PC-9 (cell line): ENCODE data around the gene NMD3. TPM values are rescaled to one million over a fixed set of nuclear protein-coding genes. Genes with fewer than 3 reads are reported as not detected.

Experiments used
- BruUV-seq: library from RNA; stranded (reverse); fragments of 400-500 nt; replicated peaks from 2 replicates; lab custom pipeline; 2021; lab: Mats Ljungman, UMichigan
- CTCF ChIA-PET: fragments of 300-600 bp; sonication (Branson Sonifier 250); formaldehyde crosslinking; loops from one replicate; lab custom pipeline; 2022; ENCODE audit warnings: antibody characterized with exemption; lab: Charles Lee
- POLR2A ChIA-PET: fragments of 300-600 bp; sonication (Branson Sonifier 250); formaldehyde crosslinking; loops from one replicate; lab custom pipeline; 2022; ENCODE audit warnings: antibody characterized with exemption; ENCODE audit not compliant: unreplicated experiment; lab: Charles Lee
- DNase-seq, 2 experiments: peaks; one replicate each; pipeline versions ENCODE4 v3.0.0 to v3.0.0-alpha.2; 2015 to 2022; ENCODE audit warnings: mixed read lengths in 1 of 2
- H2AFZ ChIP-seq: fragments of 200-600 bp; sonication (generic); 2 replicates; pipeline ENCODE4 v1.8.1; 2017; ENCODE audit warnings: antibody characterized with exemption
- H3F3A ChIP-seq: fragments of 200-600 bp; sonication (generic); 2 replicates; pipeline ENCODE4 v1.8.1; 2017; ENCODE audit warnings: antibody characterized with exemption, mild to moderate bottlenecking, low read depth; ENCODE audit not compliant: insufficient read depth
- H3K27ac ChIP-seq: fragments of 200-600 bp; sonication (generic); 2 replicates; pipeline ENCODE4 v1.6.1; 2016; ENCODE audit warnings: mixed run types
- H3K27me3 ChIP-seq: fragments of 200-600 bp; sonication (generic); 2 replicates; pipeline ENCODE4 v1.6.1; 2016; ENCODE audit warnings: low read depth, mixed run types; ENCODE audit not compliant: insufficient read depth
- H3K36me3 ChIP-seq: fragments of 200-600 bp; sonication (generic); 2 replicates; pipeline ENCODE4 v1.6.1; 2016; ENCODE audit warnings: low read depth, mixed run types
- H3K4me1 ChIP-seq: fragments of 200-600 bp; sonication (generic); replicated peaks from 2 replicates; pipeline ENCODE4 v1.6.1; 2016; ENCODE audit warnings: mixed run types; ENCODE audit not compliant: insufficient read depth
- H3K4me2 ChIP-seq: fragments of 200-600 bp; sonication (generic); 2 replicates; pipeline ENCODE4 v1.6.1; 2017; ENCODE audit warnings: mixed run types
- H3K4me3 ChIP-seq: fragments of 200-600 bp; sonication (generic); 2 replicates; pipeline ENCODE4 v1.6.1; 2016; ENCODE audit warnings: mixed run types
- H3K79me2 ChIP-seq: fragments of 200-600 bp; sonication (generic); 2 replicates; pipeline ENCODE4 v1.6.1; 2017; ENCODE audit warnings: low read depth, mixed run types
- H3K9me2 ChIP-seq: fragments of 200-600 bp; sonication (generic); 2 replicates; pipeline ENCODE4 v1.8.1; 2017; ENCODE audit warnings: mild to moderate bottlenecking; ENCODE audit not compliant: insufficient read depth
- H3K9me3 ChIP-seq: fragments of 200-600 bp; sonication (generic); 2 replicates; pipeline ENCODE4 v1.8.1; 2016; ENCODE audit warnings: low read depth; ENCODE audit not compliant: insufficient read depth
- H4K20me1 ChIP-seq: fragments of 200-600 bp; sonication (generic); 2 replicates; pipeline ENCODE4 v1.8.1; 2017; ENCODE audit not compliant: insufficient read depth
- EZH2 ChIP-seq: fragments of 200-600 bp; sonication (generic); IDR thresholded peaks from 2 replicates; pipeline ENCODE4 v1.8.0; 2017; ENCODE audit warnings: antibody characterized with exemption, low read depth
- intact Hi-C: fragments of 100-400 bp; cut with micrococcal nuclease; formaldehyde crosslinking; loops from one replicate; pipeline ENCODE4 v1.10.0; 2022; ENCODE audit not compliant: unreplicated experiment
- total RNA-seq: library from RNA; stranded (reverse); gene quantifications from 2 replicates; pipeline ENCODE4 v1.2.3, GENCODE V29; 2021
- TF ChIP-seq, protein P1 (sequence below): fragments of 200-600 bp; sonication (generic); conservative IDR thresholded peaks from 2 replicates; pipeline ENCODE4 v1.6.1; 2017; ENCODE audit warnings: mixed run types, antibody characterized with exemption, mild to moderate bottlenecking, moderate library complexity

The NMD3 gene
- total RNA-seq, 1 experiment from 2014 or later = 56.5 TPM

DNA sequence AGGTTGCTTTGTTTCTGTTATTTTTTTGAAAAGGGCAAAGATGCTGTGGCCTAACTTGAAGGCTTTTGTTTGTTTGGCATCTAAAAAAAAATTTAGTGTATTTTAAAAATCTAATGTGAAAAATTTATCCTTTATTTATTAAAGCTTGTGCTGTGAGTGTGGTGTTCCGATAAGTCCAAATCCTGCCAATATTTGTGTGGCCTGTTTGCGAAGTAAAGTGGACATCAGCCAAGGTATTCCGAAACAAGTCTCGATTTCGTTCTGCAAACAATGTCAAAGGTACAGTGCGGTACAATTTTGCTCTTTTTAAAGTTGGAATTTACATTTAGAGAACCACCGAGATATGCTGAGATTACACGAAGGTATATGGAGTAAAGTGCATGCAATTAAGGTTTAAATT lies 3.7 kb downstream of the NMD3 start:
- Histone ChIP-seq H3K9me2 (no peaks in the 10 kb centered on the region), H3F3A (no peaks in the 10 kb centered on the region), H3K27ac (no peak overlapping the region), H3K9me3 (no peaks in the 10 kb centered on the region), H3K27me3 (no peaks in the 10 kb centered on the region), H3K4me1 (peaks cover 27% of the 10 kb centered on the region), H3K79me2 (peaks cover 65% of the 10 kb centered on the region), H2AFZ (no peak overlapping the region), H3K4me2 (peak overlapping the region; percentile 86; the same call in 1 of the 2 replicates), H4K20me1 (peaks cover 14% of the 10 kb centered on the region; the same call in 1 of the 2 replicates), H3K4me3 (no peak overlapping the region), H3K36me3 (peaks cover 42% of the 10 kb centered on the region)
- CTCF ChIA-PET = no interaction called here
- POLR2A ChIA-PET = interaction anchor here (0.7 kb wide), 1 partner anchor 15 kb away, joined by 5 read pairs; no protein-coding TSS in a partner anchor
- no peak for TF ChIP-seq EZH2
- TF ChIP-seq, protein P1, sequence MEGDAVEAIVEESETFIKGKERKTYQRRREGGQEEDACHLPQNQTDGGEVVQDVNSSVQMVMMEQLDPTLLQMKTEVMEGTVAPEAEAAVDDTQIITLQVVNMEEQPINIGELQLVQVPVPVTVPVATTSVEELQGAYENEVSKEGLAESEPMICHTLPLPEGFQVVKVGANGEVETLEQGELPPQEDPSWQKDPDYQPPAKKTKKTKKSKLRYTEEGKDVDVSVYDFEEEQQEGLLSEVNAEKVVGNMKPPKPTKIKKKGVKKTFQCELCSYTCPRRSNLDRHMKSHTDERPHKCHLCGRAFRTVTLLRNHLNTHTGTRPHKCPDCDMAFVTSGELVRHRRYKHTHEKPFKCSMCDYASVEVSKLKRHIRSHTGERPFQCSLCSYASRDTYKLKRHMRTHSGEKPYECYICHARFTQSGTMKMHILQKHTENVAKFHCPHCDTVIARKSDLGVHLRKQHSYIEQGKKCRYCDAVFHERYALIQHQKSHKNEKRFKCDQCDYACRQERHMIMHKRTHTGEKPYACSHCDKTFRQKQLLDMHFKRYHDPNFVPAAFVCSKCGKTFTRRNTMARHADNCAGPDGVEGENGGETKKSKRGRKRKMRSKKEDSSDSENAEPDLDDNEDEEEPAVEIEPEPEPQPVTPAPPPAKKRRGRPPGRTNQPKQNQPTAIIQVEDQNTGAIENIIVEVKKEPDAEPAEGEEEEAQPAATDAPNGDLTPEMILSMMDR = no peak
- DNase-seq = no peak
- BruUV-seq = no TSS peak
- intact Hi-C loops = loop anchor here (5.0 to 10.0 kb wide), 3 partner anchors 270 to 660 kb away; partner anchors contain the start of genes ARL14 and KPNA4

DNA sequence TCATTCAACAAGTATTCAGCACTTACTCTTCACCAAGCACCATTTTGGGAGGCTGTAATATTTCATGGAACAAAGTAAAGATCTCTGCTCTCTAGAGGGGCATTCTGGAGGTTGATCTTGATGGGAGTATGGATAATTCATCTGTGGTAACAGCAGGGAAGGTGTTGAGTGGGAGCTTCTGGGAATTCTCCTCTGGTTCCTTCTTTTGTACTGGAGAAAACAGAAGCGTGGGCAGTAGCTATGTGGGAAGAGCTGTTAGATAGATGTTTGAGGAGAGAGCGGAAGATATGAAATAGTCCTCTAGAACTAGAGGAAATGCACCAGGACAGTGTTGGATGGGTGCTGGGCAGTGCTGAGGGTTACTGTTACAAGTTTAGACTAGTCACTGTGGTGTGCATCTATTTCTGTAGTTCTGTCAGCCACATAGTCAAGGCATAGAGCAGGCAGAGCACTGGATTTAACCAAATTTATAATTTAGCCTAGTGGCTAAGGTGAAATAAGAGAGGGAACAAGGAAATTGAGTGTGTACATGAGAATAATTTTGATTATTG lies 9.6 kb downstream of the NMD3 start:
- no peak overlapping the region for H3K4me2 ChIP-seq
- no peaks in the 10 kb centered on the region for H3K4me1 ChIP-seq
- ChIA-PET POLR2A (no interaction called here), CTCF (no interaction called here)
- no peaks in the 10 kb centered on the region for H3K27me3 ChIP-seq
- H3K9me3 ChIP-seq = no peaks in the 10 kb centered on the region
- peaks cover 21% of the 10 kb centered on the region for H3K79me2 ChIP-seq
- BruUV-seq = no TSS peak
- no peak overlapping the region for H3K4me3 ChIP-seq
- DNase-seq = no peak
- H3F3A ChIP-seq = no peaks in the 10 kb centered on the region
- H2AFZ ChIP-seq = no peak overlapping the region
- TF ChIP-seq, protein P1 = no peak
- no peak for TF ChIP-seq EZH2
- no peaks in the 10 kb centered on the region for H3K9me2 ChIP-seq
- peaks cover 9% of the 10 kb centered on the region for H4K20me1 ChIP-seq
- H3K27ac ChIP-seq = no peak overlapping the region
- peaks cover 62% of the 10 kb centered on the region for H3K36me3 ChIP-seq
- intact Hi-C loops = loop anchor here (10.0 kb wide), 1 partner anchor 806 kb away; no protein-coding TSS in a partner anchor

DNA sequence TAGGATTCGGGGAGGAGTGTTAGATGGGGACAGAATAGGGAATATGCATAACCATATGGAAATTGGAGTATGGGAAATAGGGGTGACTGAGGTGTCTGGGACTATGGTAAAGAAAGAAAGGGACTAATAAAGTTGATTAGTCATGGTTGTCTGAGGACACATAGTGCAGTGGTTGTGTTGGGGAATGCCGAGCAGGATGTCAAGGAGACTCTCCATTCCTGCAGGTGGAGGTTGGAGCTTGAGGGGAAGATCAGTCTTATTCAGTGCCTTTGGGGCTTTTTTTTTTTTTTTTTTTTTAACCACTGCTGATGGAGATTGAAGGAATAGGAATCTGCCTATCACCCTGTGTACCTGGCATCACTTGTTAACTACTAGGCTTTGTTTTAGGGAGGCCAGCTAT lies 10.8 kb downstream of the NMD3 start:
- intact Hi-C loops = loop anchor here (10.0 kb wide), 1 partner anchor 807 kb away; no protein-coding TSS in a partner anchor
- Histone ChIP-seq H3F3A (no peaks in the 10 kb centered on the region), H2AFZ (no peak overlapping the region), H3K4me3 (no peak overlapping the region), H3K4me2 (no peak overlapping the region), H3K36me3 (peaks cover 62% of the 10 kb centered on the region), H4K20me1 (peaks cover 13% of the 10 kb centered on the region), H3K27me3 (no peaks in the 10 kb centered on the region), H3K27ac (no peak overlapping the region), H3K4me1 (no peaks in the 10 kb centered on the region), H3K79me2 (peaks cover 11% of the 10 kb centered on the region), H3K9me3 (no peaks in the 10 kb centered on the region), H3K9me2 (no peaks in the 10 kb centered on the region)
- POLR2A ChIA-PET = no interaction called here
- BruUV-seq = no TSS peak
- CTCF ChIA-PET = no interaction called here
- DNase-seq = no peak
- no peak for TF ChIP-seq EZH2
- TF ChIP-seq, protein P1 = no peak
